AML-193 (cell line): ENCODE results near the gene SMARCA1.

Experiments used
- DNase-seq, 2 experiments: peaks; one replicate each; lab custom pipeline; 2025; lab: John Stamatoyannopoulos, UW

SMARCA1 gene

DNA sequence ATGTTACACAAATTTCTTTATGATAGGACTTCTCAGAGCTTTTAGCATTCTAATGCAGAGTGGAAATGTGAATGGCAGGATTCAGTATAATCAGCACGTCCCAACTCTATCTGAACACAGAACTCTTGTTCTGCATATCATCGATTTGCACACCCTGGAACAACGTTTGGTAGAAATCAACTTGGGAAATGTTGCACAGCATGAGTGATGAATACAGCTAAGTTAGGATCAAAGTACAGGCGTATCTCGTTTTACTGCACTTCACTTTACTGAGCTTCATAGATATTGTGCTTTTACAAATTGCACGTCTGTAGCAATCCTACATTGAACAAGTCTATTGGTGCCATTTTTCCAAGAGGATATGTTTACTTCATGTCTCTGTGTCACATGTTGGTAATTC lies 70.8 kb downstream of the SMARCA1 start:
- no peak for DNase-seq

GRCh38 chrX:129450123-129450522 lies 73.2 kb downstream of the SMARCA1 start:
- no peak for DNase-seq

DNA sequence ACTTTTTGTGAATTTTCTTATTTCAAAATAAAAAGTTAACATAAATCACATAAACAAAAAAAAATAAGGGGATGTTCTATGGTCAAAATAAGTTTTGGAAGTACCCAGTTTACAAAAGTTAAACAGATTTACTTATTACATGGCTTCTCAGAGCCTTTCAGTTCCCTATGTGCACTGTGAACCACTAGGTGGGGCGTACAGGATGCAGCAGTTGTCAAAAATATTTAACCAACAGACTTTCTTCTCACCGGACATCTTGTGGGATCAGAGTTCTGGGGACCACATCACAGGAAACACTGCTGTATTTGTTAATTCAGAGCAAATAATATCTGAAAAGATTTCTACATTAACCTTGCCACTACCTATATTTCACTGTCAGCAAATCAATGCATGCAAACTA lies 74.1 kb downstream of the SMARCA1 start:
- no peak for DNase-seq

DNA sequence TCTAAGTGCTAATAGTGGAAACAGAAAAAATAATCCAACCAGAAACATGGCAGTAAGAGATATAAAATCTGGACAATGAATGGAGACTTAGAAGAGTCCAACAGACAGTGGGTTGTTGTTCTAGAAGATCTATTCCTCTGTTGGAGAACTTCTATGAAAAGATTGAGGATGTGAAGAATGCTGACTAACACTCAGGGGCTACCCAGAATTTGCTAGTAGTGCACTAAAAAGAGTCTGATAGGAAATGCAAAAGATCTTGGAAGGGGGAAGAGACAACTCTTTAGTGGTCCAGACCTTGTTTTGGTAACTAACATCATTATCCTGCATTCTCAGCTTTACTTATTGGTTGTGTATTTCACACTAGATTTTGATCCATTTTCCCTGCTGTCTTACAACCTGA lies 77.9 kb downstream of the SMARCA1 start:
- no peak for DNase-seq

- DNase-seq: no peak
Measured at GRCh38 chrX:129433945-129434344, 89.3 kb downstream of the SMARCA1 start.

DNA sequence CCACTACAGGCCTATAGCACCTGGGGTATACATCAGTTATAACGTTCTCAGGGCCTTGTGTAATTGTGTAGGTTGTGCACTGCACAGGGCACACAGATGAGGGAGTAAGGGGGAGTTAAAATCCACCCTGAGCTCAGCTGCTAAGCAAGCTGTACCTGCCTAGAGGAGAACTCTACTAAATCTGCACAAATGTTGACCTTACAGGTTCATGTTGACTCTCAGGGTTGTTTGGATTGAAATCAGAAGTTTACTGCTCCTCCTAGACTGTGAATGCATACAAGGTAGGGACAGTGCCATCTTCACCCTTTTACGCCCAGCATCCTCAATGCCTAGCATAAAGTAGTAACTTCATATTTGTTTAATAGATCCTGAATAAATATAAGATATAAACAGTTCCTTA lies 89.8 kb downstream of the SMARCA1 start:
- no peak for DNase-seq

DNA sequence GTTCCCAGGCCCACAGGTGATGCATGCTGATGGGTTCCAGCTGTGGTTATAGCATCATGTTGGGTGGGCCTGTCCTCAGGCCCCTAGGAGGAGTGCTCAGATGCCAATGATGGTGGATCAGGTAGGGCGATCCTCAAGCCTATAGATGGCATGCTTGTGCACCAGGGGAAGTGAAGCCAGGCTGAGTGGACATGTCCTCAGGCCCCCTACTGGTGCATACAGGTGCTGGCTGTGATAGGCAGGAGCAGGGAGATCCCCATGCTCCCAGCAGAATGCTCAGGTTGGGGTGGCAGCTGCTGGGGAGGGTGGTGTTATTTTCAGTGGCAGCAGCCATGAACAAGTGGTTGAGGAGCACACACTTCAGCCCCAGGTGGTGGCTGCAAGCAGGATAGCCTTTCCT lies 96.0 kb downstream of the SMARCA1 start:
- DNase-seq: no peak

DNA sequence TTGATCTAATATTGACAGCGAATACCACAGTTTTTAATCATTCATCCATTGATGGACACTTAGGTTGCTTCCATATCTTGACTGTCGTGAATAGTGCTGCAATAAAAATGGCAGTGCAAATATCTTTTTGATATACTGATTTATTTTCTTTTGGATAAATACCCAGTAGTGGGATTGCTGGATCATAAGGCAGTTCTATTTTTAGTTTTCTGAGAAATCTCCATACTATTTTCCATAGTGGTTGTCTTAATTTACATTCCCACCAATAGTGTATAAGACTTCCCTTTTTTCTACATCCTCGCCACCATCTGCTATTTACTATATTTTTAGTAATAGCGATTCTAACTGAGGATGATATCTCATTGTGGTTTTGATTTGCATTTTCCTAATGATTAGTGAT lies 100.1 kb downstream of the SMARCA1 start:
- no peak for DNase-seq

DNA sequence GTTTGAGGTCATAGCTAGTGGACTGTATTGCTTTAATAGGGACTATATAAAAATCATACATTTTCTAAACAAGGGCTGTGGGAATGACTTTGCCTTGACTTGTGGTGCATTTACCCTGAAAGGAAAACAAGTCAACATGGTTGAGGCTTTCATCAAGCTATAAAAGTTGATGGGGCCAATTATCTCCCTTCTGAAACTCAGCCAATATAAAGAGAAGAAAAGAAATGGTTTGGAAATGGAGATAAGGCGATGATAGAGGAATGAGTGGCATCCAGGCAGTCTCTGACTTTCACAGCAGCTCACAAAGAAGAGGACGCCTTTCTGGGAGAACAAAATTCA lies 118.7 kb downstream of the SMARCA1 start:
- no peak for DNase-seq

DNA sequence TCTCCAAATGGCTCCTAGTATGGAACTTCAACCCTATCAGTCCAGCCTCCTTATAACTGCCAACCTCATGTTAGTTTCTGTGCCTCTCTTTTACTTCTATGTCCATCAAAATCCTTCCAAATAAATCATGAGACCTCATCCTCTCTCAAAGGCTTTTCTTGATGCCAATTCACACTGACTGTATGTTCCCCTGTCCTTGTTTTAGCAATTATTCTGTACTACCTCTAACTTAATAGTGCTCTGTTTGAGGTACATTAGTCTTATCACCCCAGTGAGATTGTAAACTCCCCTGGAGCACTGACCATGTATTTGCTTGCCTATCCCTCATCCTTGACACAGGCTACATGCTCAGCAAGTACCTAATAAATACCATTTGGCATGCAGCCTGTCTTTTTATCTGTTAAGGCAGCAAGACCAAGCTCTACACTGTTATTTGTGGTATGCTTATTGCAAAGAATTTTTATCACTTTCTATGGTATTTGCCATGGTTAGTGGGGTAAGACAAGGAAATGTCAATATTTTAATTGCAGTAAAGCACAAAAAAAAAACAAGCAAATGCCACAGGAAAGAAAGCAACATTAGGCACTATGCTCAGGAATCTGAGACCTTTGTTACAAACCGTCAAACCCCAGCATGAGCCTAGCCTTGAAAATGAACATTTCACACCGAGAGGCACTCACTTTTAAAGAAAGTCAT lies 119.2 kb downstream of the SMARCA1 start:
- DNase-seq: no peak
